GM21528 (cell line): ENCODE data around the gene CRABP1.

ENCODE experiments used
- ATAC-seq: cut with Tn5 transposase; IDR thresholded peaks from one replicate; pipeline ENCODE4 v1.9.1; 2021; ENCODE audit warnings: mild to moderate bottlenecking, moderate library complexity; ENCODE audit not compliant: unreplicated experiment, low FRiP score

Gene CRABP1

GRCh38 chr15:78340231-78341056 lies at the start of gene CRABP1:
TSS of gene CRABP1 (plus strand) at chr15:78340353. CDS start at chr15:78340429, 76 bp downstream.
- ATAC-seq = no peak

- no peak for ATAC-seq
Observed at GRCh38 chr15:78291052-78291451, 49.1 kb upstream of the CRABP1 start.

GRCh38 chr15:78291698-78292097 lies 48.5 kb upstream of the CRABP1 start:
- no peak for ATAC-seq

GRCh38 chr15:78292219-78292618 lies 47.9 kb upstream of the CRABP1 start:
- no peak for ATAC-seq

GRCh38 chr15:78299101-78299930 lies 40.8 kb upstream of the CRABP1 start, which contains the start of gene SKIC8:
TSS of gene SKIC8 (minus strand) at chr15:78299609. CDS start at chr15:78295686, 3,923 bp downstream.
- peak; percentile 85 for ATAC-seq

GRCh38 chr15:78301326-78301725 lies 38.8 kb upstream of the CRABP1 start:
- no peak for ATAC-seq

GRCh38 chr15:78301828-78302227 lies 38.3 kb upstream of the CRABP1 start:
- ATAC-seq = no peak

- ATAC-seq = no peak
Observed at GRCh38 chr15:78302579-78303312, 37.4 kb upstream of the CRABP1 start.

GRCh38 chr15:78304216-78305066 lies 35.7 kb upstream of the CRABP1 start:
- ATAC-seq = no peak

- no peak for ATAC-seq
Observed at GRCh38 chr15:78306176-78306774, 33.9 kb upstream of the CRABP1 start.

GRCh38 chr15:78307976-78308375 lies 32.2 kb upstream of the CRABP1 start:
- no peak for ATAC-seq

- ATAC-seq = no peak
Observed at GRCh38 chr15:78308422-78309032, 31.6 kb upstream of the CRABP1 start.

- ATAC-seq = no peak
Observed at GRCh38 chr15:78311292-78311691, 28.9 kb upstream of the CRABP1 start.

- ATAC-seq = no peak
Observed at GRCh38 chr15:78312536-78312935, 27.6 kb upstream of the CRABP1 start.

- no peak for ATAC-seq
Observed at GRCh38 chr15:78312957-78313356, 27.2 kb upstream of the CRABP1 start.

- ATAC-seq = no peak
Observed at GRCh38 chr15:78313383-78313782, 26.8 kb upstream of the CRABP1 start.

- no peak for ATAC-seq
Observed at GRCh38 chr15:78314181-78314581, 26.0 kb upstream of the CRABP1 start.

- ATAC-seq = no peak
Observed at GRCh38 chr15:78315686-78316282, 24.4 kb upstream of the CRABP1 start.
